HEK293 (cell line): ENCODE data around the gene TWIST2.

ENCODE experiments used
- CTCF ChIA-PET: fragments of 350-600 bp; formaldehyde crosslinking; extraction: SDS; loops from one replicate; lab custom pipeline; 2021; ENCODE audit warnings: antibody characterized with exemption; lab: Yijun Ruan, JAX
- POLR2A ChIA-PET: fragments of 300-600 bp; formaldehyde crosslinking; extraction: SDS; loops from one replicate; lab custom pipeline; 2020; ENCODE audit warnings: antibody characterized with exemption, inconsistent platforms; lab: Yijun Ruan, JAX
- H3K27ac ChIP-seq: fragments of 200-500 bp; sonication (Bioruptor generic); 2 replicates; pipeline ENCODE4 v1.5.1; 2014; ENCODE audit warnings: low read depth, low read length, control low read depth, inconsistent platforms; ENCODE audit errors: extremely low read depth
- H3K36me3 ChIP-seq, 2 experiments: fragments of 200-500 bp in 1 of 2; sonication (Bioruptor generic) in 1 of 2; 1 replicate in 1 of 2; 2 replicates in 1 of 2; pipeline ENCODE4 v1.5.1; 2014 to 2017; ENCODE audit warnings: inconsistent platforms in 2 of 2, low read length in 2 of 2; ENCODE audit not compliant: control insufficient read depth in 2 of 2, insufficient read depth in 1 of 2
- H3K4me1 ChIP-seq: fragments of 200-500 bp; sonication (Bioruptor generic); 2 replicates; pipeline ENCODE4 v1.5.1; 2014; ENCODE audit warnings: mild to moderate bottlenecking, low read length, inconsistent platforms; ENCODE audit not compliant: control insufficient read depth, insufficient read depth
- H3K4me3 ChIP-seq: 2 replicates; pipeline ENCODE4 v1.5.1; 2011; ENCODE audit warnings: low read depth, mild to moderate bottlenecking, control low read depth, low read length, moderate library complexity
- H3K9me3 ChIP-seq: fragments of 200-500 bp; sonication (Bioruptor generic); 2 replicates; pipeline ENCODE4 v1.5.1; 2014; ENCODE audit warnings: low read depth, low read length, inconsistent platforms; ENCODE audit not compliant: control insufficient read depth, insufficient read depth
- OVOL3 ChIP-seq: fragments of 450-650 bp; formaldehyde crosslinking; IDR thresholded peaks from 2 replicates; pipeline ENCODE4 v1.5.1; 2016; ENCODE audit warnings: missing biosample characterization, missing genetic modification characterization
- PRDM1 ChIP-seq: fragments of 450-650 bp; formaldehyde crosslinking; IDR thresholded peaks from 2 replicates; pipeline ENCODE4; 2016; ENCODE audit warnings: missing biosample characterization, missing genetic modification characterization
- SCRT2 ChIP-seq: fragments of 450-650 bp; formaldehyde crosslinking; IDR thresholded peaks from 2 replicates; pipeline ENCODE4 v1.5.1; 2016; ENCODE audit warnings: missing biosample characterization, missing genetic modification characterization
- TCF7L2 ChIP-seq: IDR thresholded peaks from 2 replicates; pipeline ENCODE4 v1.6.1; 2011; ENCODE audit warnings: low read depth, mild to moderate bottlenecking, inconsistent platforms, low read length, moderate library complexity, borderline replicate concordance
- ZBTB1 ChIP-seq: fragments of 450-650 bp; formaldehyde crosslinking; IDR thresholded peaks from 2 replicates; pipeline ENCODE4 v1.5.1; 2016; ENCODE audit warnings: missing biosample characterization, missing genetic modification characterization
- ZBTB8A ChIP-seq: fragments of 450-650 bp; formaldehyde crosslinking; IDR thresholded peaks from 2 replicates; pipeline ENCODE4 v1.5.1; 2016; ENCODE audit warnings: missing biosample characterization, missing genetic modification characterization
- ZNF112 ChIP-seq: fragments of 450-650 bp; formaldehyde crosslinking; IDR thresholded peaks from 2 replicates; pipeline ENCODE4 v1.5.0; 2017; ENCODE audit warnings: missing biosample characterization, missing genetic modification characterization
- ZNF184 ChIP-seq: fragments of 450-650 bp; IDR thresholded peaks from 2 replicates; pipeline ENCODE4 v1.5.1; 2018; ENCODE audit warnings: missing biosample characterization, mild to moderate bottlenecking, missing genetic modification characterization
- ZNF473 ChIP-seq: fragments of 450-650 bp; formaldehyde crosslinking; IDR thresholded peaks from 2 replicates; pipeline ENCODE4 v1.5.1; 2017; ENCODE audit warnings: missing biosample characterization, missing genetic modification characterization
- ZNF529 ChIP-seq: fragments of 450-650 bp; formaldehyde crosslinking; IDR thresholded peaks from 2 replicates; pipeline ENCODE4 v1.5.1; 2017; ENCODE audit warnings: missing genetic modification characterization, missing biosample characterization; ENCODE audit not compliant: insufficient replicate concordance
- ZNF596 ChIP-seq: fragments of 450-650 bp; IDR thresholded peaks from 2 replicates; pipeline ENCODE4 v1.5.0; 2018; ENCODE audit warnings: missing biosample characterization, mild to moderate bottlenecking, missing genetic modification characterization, moderate library complexity
- ZNF747 ChIP-seq: fragments of 450-650 bp; formaldehyde crosslinking; IDR thresholded peaks from 2 replicates; pipeline ENCODE4 v1.5.1; 2016; ENCODE audit warnings: missing biosample characterization, missing genetic modification characterization
- ZNF777 ChIP-seq: fragments of 450-650 bp; formaldehyde crosslinking; IDR thresholded peaks from 2 replicates; pipeline ENCODE4 v1.5.1; 2017; ENCODE audit warnings: missing biosample characterization, missing genetic modification characterization, borderline replicate concordance
- TF ChIP-seq, protein P1 (sequence below): fragments of 450-650 bp; formaldehyde crosslinking; optimal IDR thresholded peaks from 2 replicates; pipeline ENCODE3; 2016; ENCODE audit warnings: missing biosample characterization, mild to moderate bottlenecking, missing genetic modification characterization
- TF ChIP-seq, protein P2 (sequence below): fragments of 450-650 bp; IDR thresholded peaks from 2 replicates; pipeline ENCODE4 v1.5.1; 2018; ENCODE audit warnings: missing biosample characterization, mild to moderate bottlenecking, missing genetic modification characterization
- TF ChIP-seq, protein P3 (sequence below): fragments of 450-650 bp; formaldehyde crosslinking; IDR thresholded peaks from 2 replicates; pipeline ENCODE4 v1.5.1; 2016; ENCODE audit warnings: missing biosample characterization, missing genetic modification characterization
- TF ChIP-seq, protein P4 (sequence below): sonication (generic); formaldehyde crosslinking; IDR thresholded peaks from 2 replicates; pipeline ENCODE4 v1.8.1; 2022; ENCODE audit warnings: mild to moderate bottlenecking, moderate library complexity, missing genetic modification reagents
- TF ChIP-seq, protein P5 (sequence below): fragments of 450-650 bp; formaldehyde crosslinking; conservative IDR thresholded peaks from 2 replicates; pipeline ENCODE4 v1.5.1; 2016; ENCODE audit warnings: low read depth, missing biosample characterization, missing genetic modification characterization

TWIST2 gene

DNA sequence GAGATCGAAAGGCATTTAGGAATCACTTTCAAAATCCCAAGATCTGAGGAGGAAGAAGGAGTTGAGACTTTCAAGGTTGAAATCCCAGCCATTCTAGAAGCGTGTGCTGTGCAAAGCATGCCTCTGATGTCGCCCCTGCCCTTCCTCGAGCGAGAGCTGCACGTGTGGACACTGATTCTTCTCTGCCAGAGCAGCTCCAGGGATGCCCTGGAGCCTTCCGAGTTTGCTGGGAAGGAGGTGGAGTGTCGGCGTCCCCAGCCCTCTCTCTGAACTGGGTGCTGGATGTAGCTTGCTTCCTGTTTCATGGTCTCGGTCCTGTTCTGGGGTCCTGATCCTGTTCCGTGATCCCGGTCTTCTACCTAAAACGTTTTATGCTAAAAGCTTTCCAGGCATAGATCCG lies 76.1 kb downstream of the TWIST2 start:
- CTCF ChIA-PET, result no interaction called here

DNA sequence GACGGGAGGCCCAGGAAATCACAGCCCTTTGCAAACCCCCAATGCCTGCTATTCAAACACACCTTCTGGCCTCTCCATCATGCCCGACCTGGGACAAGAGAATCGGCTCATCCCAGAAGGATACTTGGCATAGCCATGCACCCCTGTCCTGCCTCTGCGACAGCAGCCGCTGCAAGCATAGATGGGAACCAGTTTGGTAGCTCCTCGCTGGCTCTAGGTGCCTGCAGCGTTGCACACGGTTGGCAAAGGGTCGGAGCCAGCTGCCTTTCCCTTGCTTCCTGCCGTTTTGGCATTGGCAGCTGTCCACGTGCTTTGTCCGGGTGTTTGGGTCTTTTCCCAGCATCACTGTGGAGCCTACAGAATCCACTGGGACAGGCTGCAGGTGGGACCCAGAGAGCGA lies 76.9 kb downstream of the TWIST2 start:
- Histone ChIP-seq H3K9me3 (no peaks in the 10 kb centered on the region), H3K4me3 (no peak overlapping the region), H3K4me1 (no peaks in the 10 kb centered on the region), H3K27ac (no peak overlapping the region), H3K36me3 (no peaks in the 10 kb centered on the region)
- ChIA-PET POLR2A (no interaction called here), CTCF (interaction anchor here (0.7 kb wide), 1 partner anchor 554 kb away, joined by 3 read pairs; no protein-coding TSS in a partner anchor)
- no peak for TF ChIP-seq TCF7L2
- no peak for TF ChIP-seq ZNF747 (tag by site-specific recombination)
- TF ChIP-seq ZNF184 (tag by site-specific recombination), result no peak
- TF ChIP-seq ZNF112 (tag by site-specific recombination), result no peak
- TF ChIP-seq, protein P1, sequence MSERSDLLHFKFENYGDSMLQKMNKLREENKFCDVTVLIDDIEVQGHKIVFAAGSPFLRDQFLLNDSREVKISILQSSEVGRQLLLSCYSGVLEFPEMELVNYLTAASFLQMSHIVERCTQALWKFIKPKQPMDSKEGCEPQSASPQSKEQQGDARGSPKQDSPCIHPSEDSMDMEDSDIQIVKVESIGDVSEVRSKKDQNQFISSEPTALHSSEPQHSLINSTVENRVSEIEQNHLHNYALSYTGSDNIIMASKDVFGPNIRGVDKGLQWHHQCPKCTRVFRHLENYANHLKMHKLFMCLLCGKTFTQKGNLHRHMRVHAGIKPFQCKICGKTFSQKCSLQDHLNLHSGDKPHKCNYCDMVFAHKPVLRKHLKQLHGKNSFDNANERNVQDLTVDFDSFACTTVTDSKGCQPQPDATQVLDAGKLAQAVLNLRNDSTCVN (tag by site-specific recombination), result no peak
- TF ChIP-seq ZBTB1 (tag by site-specific recombination), result no peak
- no peak for TF ChIP-seq ZNF777
- TF ChIP-seq OVOL3 (tag by site-specific recombination), result no peak
- TF ChIP-seq ZBTB8A (tag by site-specific recombination), result no peak
- TF ChIP-seq ZNF473 (tag by site-specific recombination), result no peak
- TF ChIP-seq, protein P2, sequence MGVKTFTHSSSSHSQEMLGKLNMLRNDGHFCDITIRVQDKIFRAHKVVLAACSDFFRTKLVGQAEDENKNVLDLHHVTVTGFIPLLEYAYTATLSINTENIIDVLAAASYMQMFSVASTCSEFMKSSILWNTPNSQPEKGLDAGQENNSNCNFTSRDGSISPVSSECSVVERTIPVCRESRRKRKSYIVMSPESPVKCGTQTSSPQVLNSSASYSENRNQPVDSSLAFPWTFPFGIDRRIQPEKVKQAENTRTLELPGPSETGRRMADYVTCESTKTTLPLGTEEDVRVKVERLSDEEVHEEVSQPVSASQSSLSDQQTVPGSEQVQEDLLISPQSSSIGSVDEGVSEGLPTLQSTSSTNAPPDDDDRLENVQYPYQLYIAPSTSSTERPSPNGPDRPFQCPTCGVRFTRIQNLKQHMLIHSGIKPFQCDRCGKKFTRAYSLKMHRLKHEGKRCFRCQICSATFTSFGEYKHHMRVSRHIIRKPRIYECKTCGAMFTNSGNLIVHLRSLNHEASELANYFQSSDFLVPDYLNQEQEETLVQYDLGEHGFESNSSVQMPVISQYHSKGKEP (tag by site-specific recombination), result no peak

More for the DNA sequence above, 76.1 kb downstream of the TWIST2 start:
- H3K4me1 ChIP-seq, result no peaks in the 10 kb centered on the region
- H3K9me3 ChIP-seq, result no peaks in the 10 kb centered on the region
- no peak for TF ChIP-seq ZNF596 (tag by site-specific recombination)
- no peak for TF ChIP-seq PRDM1
- TF ChIP-seq, protein P3, sequence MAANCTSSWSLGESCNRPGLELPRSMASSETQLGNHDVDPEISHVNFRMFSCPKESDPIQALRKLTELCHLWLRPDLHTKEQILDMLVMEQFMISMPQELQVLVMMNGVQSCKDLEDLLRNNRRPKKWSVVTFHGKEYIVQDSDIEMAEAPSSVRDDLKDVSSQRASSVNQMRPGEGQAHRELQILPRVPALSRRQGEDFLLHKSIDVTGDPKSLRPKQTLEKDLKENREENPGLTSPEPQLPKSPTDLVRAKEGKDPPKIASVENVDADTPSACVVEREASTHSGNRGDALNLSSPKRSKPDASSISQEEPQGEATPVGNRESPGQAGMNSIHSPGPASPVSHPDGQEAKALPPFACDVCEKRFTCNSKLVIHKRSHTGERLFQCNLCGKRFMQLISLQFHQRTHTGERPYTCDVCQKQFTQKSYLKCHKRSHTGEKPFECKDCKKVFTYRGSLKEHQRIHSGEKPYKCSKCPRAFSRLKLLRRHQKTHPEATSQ, result no peak
- no peak for TF ChIP-seq ZBTB8A (tag by site-specific recombination)
- TF ChIP-seq, protein P4, sequence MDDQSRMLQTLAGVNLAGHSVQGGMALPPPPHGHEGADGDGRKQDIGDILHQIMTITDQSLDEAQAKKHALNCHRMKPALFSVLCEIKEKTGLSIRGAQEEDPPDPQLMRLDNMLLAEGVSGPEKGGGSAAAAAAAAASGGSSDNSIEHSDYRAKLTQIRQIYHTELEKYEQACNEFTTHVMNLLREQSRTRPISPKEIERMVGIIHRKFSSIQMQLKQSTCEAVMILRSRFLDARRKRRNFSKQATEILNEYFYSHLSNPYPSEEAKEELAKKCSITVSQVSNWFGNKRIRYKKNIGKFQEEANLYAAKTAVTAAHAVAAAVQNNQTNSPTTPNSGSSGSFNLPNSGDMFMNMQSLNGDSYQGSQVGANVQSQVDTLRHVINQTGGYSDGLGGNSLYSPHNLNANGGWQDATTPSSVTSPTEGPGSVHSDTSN, result no peak
- no peak for TF ChIP-seq ZNF529 (tag by site-specific recombination)
- no peak for TF ChIP-seq SCRT2 (tag by site-specific recombination)
- TF ChIP-seq, protein P5, sequence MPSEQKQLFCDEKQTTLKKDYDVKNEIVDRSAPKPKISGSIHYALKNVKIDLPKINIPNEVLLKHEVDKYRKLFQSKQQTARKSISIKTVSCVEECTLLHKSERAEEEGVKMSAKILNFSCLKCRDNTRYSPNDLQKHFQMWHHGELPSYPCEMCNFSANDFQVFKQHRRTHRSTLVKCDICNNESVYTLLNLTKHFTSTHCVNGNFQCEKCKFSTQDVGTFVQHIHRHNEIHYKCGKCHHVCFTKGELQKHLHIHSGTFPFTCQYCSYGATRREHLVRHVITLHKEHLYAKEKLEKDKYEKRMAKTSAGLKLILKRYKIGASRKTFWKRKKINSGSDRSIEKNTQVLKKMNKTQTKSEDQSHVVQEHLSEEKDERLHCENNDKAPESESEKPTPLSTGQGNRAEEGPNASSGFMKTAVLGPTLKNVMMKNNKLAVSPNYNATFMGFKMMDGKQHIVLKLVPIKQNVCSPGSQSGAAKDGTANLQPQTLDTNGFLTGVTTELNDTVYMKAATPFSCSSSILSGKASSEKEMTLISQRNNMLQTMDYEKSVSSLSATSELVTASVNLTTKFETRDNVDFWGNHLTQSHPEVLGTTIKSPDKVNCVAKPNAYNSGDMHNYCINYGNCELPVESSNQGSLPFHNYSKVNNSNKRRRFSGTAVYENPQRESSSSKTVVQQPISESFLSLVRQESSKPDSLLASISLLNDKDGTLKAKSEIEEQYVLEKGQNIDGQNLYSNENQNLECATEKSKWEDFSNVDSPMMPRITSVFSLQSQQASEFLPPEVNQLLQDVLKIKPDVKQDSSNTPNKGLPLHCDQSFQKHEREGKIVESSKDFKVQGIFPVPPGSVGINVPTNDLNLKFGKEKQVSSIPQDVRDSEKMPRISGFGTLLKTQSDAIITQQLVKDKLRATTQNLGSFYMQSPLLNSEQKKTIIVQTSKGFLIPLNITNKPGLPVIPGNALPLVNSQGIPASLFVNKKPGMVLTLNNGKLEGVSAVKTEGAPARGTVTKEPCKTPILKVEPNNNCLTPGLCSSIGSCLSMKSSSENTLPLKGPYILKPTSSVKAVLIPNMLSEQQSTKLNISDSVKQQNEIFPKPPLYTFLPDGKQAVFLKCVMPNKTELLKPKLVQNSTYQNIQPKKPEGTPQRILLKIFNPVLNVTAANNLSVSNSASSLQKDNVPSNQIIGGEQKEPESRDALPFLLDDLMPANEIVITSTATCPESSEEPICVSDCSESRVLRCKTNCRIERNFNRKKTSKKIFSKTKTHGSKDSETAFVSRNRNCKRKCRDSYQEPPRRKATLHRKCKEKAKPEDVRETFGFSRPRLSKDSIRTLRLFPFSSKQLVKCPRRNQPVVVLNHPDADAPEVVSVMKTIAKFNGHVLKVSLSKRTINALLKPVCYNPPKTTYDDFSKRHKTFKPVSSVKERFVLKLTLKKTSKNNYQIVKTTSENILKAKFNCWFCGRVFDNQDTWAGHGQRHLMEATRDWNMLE (tag by site-specific recombination), result no peak
- no peak overlapping the region for H3K4me3 ChIP-seq
- no peaks in the 10 kb centered on the region for H3K36me3 ChIP-seq
- H3K27ac ChIP-seq, result no peak overlapping the region
- POLR2A ChIA-PET, result no interaction called here
